ENCODE measurements around the gene SNED1.
A peak's percentile ranks its signal among the peaks of the same experiment; 100 is the strongest.

SNED1 gene

GRCh38 chr2:241007111-241007510 is 8.7 kb downstream of the SNED1 start:
- DNase-seq = no peak

- DNase-seq = no peak
These were observed 9.7 kb downstream of the SNED1 start for GRCh38 chr2:241007880-241008710.

DNA sequence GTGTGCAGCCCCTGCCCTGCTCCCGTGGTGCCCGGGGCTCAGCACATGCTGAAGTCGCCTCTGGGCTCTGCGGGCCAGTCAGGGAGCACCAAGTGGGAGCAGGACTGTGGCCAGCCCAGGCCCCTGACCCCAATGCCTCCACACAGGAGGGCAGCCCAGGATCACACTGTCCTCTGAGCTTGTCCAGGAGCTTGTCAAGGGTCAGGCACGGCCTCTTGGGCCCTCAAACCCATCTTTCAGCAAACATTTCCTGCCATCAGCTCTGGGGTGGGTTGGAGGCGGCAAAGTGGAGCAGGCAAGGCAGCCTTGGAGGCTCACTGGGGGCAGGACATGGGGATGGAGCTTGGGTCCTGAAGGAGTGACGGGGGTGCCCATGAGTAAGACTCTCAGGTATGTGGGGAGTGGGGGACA is 10.3 kb downstream of the SNED1 start:
- DNase-seq = no peak

GRCh38 chr2:241009191-241009590 is 10.8 kb downstream of the SNED1 start:
- no peak for DNase-seq

GRCh38 chr2:241009601-241010530 is 11.4 kb downstream of the SNED1 start:
- DNase-seq = peak; percentile 29

DNA sequence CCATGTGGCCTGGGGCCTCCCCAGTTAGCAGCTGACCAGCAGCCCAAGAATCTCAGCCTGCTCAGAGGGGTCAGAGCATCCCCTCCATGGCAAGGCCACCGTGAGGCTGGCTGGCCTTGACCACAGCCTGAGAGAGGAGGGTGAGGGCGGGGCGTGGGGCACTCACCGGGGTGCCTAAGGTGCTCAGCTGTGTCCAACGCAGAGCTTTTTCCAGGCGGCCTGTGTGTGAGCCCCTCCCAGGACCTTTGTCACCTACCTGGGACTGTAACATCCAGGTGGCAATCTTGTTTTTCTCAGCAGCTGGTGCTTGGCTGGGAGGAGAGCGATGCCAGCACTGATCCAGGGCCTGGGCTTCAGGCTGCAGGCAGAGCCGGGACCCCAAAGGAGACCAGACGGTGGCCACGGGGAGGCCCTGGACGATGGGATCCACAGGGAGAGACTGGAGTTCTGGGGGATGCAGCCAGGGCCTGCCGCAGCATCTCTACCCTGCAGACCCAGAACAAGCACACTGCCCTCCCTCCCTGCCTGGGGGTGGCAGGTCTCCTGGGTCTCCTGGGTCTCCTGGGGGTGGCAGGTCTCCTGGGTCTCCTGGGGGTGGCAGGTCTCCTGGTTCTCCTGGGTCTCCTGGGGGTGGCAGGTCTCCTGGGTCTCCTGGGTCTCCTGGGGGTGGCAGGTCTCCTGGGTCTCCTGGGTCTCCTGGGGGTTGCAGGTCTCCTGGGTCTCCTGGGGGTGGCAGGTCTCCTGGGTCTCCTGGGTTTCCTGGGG is 12.3 kb downstream of the SNED1 start:
- no peak for DNase-seq

DNA sequence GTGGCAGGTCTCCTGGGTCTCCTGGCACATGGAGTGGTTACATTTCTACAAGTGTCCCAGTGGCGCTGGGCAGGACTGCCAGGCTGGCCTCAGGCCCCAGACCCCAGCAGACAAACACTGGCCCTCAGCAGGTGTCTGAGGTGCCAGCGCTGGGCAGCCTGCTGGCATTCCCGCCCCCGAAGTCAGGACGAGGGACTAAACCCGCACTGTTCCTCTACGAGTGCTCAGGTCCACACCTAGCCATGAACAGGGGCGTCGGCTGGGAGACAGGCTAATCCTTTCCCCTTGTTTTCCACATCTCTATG is 12.8 kb downstream of the SNED1 start:
- DNase-seq = no peak

DNA sequence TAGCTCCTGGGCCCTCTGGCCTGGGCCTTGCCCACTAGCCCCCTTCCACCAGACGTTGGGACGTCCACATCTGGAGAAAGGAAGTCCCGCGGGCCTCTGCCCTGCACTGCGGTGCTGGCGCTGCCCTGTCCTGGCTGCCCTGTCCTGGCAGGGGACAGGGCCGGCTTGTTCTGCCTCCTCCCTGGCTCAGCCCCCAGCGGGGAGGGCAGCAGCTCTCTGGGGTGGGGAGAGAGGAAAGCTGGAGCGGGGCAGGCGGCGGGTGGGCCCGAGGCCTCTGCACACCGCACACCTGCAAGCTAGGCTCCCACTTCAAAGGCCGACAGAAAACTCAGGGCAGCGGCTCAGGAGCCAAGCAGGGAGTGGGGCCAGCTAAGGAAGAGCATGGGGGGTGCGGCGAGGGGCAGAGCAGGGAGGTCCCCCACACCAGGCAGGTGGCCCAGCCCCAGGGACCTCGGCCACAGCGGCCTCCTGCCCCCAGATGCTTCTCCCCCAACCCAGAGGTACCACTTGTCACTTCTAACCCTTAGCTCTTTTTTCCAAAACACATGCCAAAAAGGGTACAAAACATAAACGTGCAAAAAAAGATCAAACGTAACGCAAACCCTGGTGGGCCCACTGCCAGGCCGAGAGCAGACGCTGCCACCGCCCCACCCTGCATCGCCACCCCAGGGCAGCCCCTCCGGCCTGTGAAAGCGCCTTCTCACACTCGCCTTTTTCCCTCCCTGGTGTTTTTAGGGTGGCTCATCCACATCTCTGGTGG is 13.5 kb downstream of the SNED1 start:
- no peak for DNase-seq

- DNase-seq = no peak
These were observed 15.8 kb downstream of the SNED1 start for GRCh38 chr2:241014224-241014623.

- no peak for DNase-seq
These were observed 16.3 kb downstream of the SNED1 start for GRCh38 chr2:241014764-241015163.

DNA sequence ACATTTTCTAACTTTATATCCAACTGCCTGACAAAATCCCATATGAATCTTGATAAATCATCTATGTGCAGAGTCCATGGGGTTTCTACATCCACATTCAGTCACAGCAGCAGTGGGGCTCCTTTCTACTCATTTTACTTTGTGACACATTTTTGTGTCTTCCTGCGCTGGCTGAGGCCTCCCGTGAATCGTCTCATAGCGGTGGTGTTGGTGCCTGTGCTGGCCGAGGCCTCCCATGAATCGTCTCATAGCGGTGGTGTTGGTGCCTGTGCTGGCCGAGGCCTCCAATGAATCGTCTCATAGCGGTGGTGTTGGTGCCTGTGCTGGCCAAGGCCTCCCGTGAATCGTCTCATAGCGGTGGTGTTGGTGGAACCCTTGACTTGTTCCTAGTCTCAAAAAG is 17.0 kb downstream of the SNED1 start:
- no peak for DNase-seq

DNA sequence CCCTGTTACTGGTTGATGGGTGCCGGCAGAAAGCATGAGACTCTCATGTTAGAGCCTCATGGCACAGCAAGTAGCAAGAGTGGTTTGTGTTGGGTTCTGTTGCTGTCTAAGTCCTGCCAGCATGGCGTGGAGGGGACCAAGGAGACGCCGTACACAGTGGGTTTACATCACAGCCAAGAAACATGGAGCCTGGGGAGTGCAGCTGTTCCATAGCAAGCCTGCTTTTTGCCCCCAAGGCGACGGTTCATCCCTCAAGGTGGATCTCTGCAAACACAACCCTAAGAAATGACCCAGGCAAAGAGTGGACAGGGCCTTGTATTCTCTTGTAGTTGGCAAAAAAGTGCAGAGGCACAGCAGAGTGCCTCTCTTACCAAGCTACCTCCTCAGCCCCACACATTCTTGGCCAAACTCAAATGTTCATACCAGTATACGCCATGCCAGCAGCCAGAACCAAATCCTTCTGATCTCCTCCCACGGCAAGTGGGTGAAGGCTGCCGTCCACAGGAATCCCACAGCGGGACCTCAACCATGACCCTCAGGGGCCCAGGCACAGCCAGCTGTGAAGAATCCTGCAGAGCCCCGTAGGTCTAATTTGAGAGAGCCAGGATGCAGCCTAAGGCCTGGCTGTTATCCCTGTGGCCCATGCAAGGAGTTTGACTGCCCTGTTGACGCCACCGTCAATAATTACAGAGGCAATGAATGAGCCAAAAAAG is 19.0 kb downstream of the SNED1 start:
- no peak for DNase-seq

- no peak for DNase-seq
These were observed 19.9 kb downstream of the SNED1 start for GRCh38 chr2:241018051-241018891.

GRCh38 chr2:241019441-241020139 is 21.2 kb downstream of the SNED1 start:
- DNase-seq = no peak

- no peak for DNase-seq
These were observed 21.8 kb downstream of the SNED1 start for GRCh38 chr2:241020201-241020600.

- DNase-seq = no peak
These were observed 22.3 kb downstream of the SNED1 start for GRCh38 chr2:241020629-241021190.

GRCh38 chr2:241025639-241026038 is 27.2 kb downstream of the SNED1 start:
- no peak for DNase-seq

DNA sequence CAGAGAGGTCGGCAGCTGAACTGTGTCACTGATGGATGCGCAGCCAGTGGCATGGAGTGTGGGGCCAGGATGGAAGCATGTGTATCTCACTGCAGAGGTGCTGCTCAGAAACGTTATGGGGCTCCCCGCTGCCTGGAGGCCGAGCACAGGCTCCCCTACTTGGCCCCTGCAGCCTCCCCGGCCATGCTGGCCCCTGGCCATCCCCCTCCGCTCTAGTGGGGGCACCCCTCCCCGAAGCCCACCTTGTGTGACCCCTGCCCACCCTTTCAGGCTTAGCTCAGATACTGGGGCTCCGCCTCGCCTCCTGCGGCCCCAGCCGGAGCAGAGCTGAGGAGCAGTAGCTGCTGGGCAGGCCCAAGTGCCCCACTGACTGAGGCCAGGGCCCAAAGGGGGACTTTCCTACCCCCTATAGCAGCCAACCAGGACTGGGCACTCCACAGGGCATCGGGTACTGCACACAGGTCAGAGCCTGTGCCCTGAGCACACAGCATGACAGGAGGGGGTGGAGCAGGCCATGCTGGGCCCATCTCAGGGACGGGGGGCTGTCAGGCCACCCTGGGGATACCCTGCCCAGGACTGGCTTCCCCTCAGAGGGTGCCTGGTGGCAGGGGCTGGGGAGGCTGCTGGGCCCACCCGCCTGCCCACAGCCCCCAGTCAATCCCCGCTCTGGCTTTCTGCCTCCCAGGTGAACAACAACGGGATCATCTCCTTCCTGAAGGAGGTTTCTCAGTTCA is 31.3 kb downstream of the SNED1 start:
- DNase-seq = no peak

GRCh38 chr2:241030333-241030680 is 31.9 kb downstream of the SNED1 start:
- DNase-seq = no peak
